Progenitor cell of endocrine pancreas (in vitro differentiated cells): ENCODE results near the gene TBC1D2B. TPM values are rescaled to one million over a fixed set of nuclear protein-coding genes. Genes with fewer than 3 reads are reported as not detected.
A peak's percentile ranks its signal among the peaks of the same experiment; 100 is the strongest.

ENCODE experiments used
- DNase-seq: peaks from one replicate; pipeline ENCODE4 v3.0.0; 2021; ENCODE audit warnings: low spot score; ENCODE audit not compliant: unreplicated experiment
- H3K27ac Mint-ChIP-seq: 2 replicates; pipeline ENCODE4 v1.8.0; 2021; ENCODE audit warnings: mild to moderate bottlenecking, moderate library complexity, mixed read lengths
- H3K27me3 Mint-ChIP-seq: 2 replicates; pipeline ENCODE4 v1.8.0; 2021; ENCODE audit warnings: mixed read lengths
- H3K36me3 Mint-ChIP-seq: 2 replicates; pipeline ENCODE4 v1.8.0; 2022; ENCODE audit warnings: mixed read lengths; ENCODE audit not compliant: insufficient read depth
- H3K4me1 Mint-ChIP-seq: 2 replicates; pipeline ENCODE4 v1.8.0; 2021; ENCODE audit warnings: low read depth, mixed read lengths
- H3K4me3 Mint-ChIP-seq: 2 replicates; pipeline ENCODE4 v1.8.0; 2021; ENCODE audit warnings: low read depth, mild to moderate bottlenecking, moderate library complexity, mixed read lengths
- H3K9me3 Mint-ChIP-seq: 2 replicates; pipeline ENCODE4 v1.8.0; 2021; ENCODE audit warnings: low read depth, mixed read lengths
- CTCF ChIP-seq: fragments of 200-600 bp; sonication (generic); IDR thresholded peaks from one replicate; pipeline ENCODE4 v1.5.0; 2021; ENCODE audit warnings: antibody characterized with exemption, mild to moderate bottlenecking; ENCODE audit not compliant: unreplicated experiment
- total RNA-seq: library from RNA; stranded (reverse); gene quantifications from 2 replicates; pipeline ENCODE4 v1.2.1, GENCODE V29; 2021

The TBC1D2B gene
- total RNA-seq, 1 donor from 2014 or later, result 10.8 TPM

DNA sequence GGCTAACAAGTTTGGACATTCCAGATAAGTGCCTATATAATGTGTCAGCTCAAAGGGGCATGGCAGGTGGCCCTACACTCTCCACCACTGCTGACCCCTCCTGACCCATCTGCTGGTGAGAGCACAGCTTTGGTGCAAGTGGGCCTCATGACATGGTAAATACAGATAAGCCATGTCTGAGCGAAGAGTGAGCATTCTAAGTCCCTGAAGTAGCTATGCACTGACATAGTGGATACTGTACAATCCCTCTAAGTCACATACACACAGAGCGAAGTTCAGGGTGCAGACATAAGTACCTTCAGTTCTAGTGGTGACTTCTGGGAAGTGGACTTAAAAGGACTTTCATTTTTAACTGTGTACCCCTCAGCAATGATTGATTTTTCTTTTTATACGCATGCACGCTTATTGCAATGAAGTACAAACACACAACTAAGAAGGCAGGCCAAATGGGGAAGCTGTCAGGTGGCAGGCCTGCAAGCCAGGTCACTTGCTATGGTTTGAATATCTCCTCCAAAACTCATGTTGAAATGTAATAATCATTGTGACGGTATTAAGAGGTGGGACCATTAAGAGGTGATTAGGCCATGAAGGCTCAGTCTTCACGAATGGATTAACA, 41.5 kb downstream of the TBC1D2B start:
- Mint-ChIP-seq H3K4me1 (peaks cover 26% of the 10 kb centered on the region), H3K36me3 (no peaks in the 10 kb centered on the region)

GRCh38 chr15:78035321-78035751, 42.2 kb downstream of the TBC1D2B start:
- H3K4me3 Mint-ChIP-seq, result no peak overlapping the region
- peak overlapping the region; percentile 89 for H3K27ac Mint-ChIP-seq
- no peak for TF ChIP-seq CTCF
- no peaks in the 10 kb centered on the region for H3K36me3 Mint-ChIP-seq
- no peaks in the 10 kb centered on the region for H3K27me3 Mint-ChIP-seq
- H3K4me1 Mint-ChIP-seq, result peaks cover 26% of the 10 kb centered on the region
- DNase-seq, result no peak
- H3K9me3 Mint-ChIP-seq, result no peaks in the 10 kb centered on the region

More for the DNA sequence above, 41.5 kb downstream of the TBC1D2B start:
- no peak for TF ChIP-seq CTCF
- Mint-ChIP-seq H3K4me3 (no peak overlapping the region), H3K27ac (peak overlapping the region; percentile 89), H3K27me3 (no peaks in the 10 kb centered on the region), H3K9me3 (no peaks in the 10 kb centered on the region)
- DNase-seq, result no peak

DNA sequence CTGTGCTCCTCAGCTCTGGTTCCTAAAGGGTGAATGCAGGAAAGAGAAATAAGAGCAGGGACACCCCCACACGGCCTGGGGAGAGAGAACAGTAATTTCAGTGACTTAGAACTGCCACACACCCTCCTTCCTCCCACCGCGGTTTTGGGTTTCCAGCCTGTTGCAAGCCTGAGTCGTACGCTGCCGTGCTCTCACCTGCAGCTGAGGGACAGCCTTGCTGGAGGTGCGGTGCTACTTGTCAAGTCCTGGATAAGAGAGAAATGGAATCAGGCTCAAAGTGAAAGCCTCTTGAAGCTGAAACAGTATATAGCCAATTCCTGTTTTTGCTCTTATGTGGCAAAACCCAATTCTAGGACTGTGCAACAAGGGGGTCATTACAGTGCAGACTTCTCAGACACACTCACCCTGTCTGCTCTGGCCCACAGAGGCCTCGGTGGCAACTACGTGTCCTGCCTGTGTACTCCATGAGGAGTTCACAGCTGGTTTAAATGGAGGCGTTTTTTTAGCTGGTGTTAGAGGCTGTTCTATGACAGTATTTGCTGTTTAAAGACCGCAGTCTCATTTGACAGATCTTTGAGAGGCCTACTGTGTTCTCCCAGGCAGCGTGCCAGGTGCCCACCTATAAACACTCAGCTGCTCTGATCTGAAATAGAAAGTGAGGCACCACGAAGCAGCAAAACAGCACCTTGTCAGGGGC, 42.9 kb downstream of the TBC1D2B start:
- H3K36me3 Mint-ChIP-seq, result no peaks in the 10 kb centered on the region
- H3K4me1 Mint-ChIP-seq, result peaks cover 26% of the 10 kb centered on the region
- H3K27me3 Mint-ChIP-seq, result no peaks in the 10 kb centered on the region
- TF ChIP-seq CTCF, result no peak
- DNase-seq, result no peak
- no peaks in the 10 kb centered on the region for H3K9me3 Mint-ChIP-seq
- no peak overlapping the region for H3K4me3 Mint-ChIP-seq
- H3K27ac Mint-ChIP-seq, result peak overlapping the region; percentile 73

DNA sequence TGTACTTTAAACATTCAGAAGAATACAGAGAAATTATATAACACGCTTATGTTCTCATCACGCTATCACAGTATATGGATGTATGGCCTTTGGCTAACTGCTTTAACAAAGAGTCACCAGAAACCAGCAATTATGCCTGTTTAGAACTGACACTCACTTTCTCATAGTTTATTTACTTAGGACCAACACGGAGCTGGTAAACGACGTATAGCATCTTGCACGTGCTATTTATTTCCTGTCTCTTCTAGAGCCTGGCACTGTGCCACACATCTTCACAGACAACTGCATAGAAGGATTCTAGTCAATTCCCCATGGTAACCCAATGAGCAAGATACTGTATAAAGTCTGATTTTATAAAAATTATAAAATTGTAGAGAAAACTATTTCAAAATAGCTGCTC, 43.6 kb downstream of the TBC1D2B start:
- H3K4me1 Mint-ChIP-seq, result peaks cover 26% of the 10 kb centered on the region
- no peak for DNase-seq
- no peaks in the 10 kb centered on the region for H3K9me3 Mint-ChIP-seq
- no peaks in the 10 kb centered on the region for H3K36me3 Mint-ChIP-seq
- H3K4me3 Mint-ChIP-seq, result no peak overlapping the region
- no peaks in the 10 kb centered on the region for H3K27me3 Mint-ChIP-seq
- TF ChIP-seq CTCF, result no peak
- H3K27ac Mint-ChIP-seq, result no peak overlapping the region

GRCh38 chr15:78032671-78033070, 44.8 kb downstream of the TBC1D2B start:
- no peak for TF ChIP-seq CTCF
- Mint-ChIP-seq H3K4me3 (no peak overlapping the region), H3K4me1 (peaks cover 26% of the 10 kb centered on the region), H3K9me3 (no peaks in the 10 kb centered on the region), H3K36me3 (peaks cover 2% of the 10 kb centered on the region), H3K27me3 (no peaks in the 10 kb centered on the region), H3K27ac (no peak overlapping the region)
- DNase-seq, result no peak
